Measurements from ENCODE around the gene BUB1. TPM values are rescaled to one million over a fixed set of nuclear protein-coding genes. Genes with fewer than 3 reads are reported as not detected.

The BUB1 gene
- total and polyA plus RNA-seq, 9 donors, result 0.17 to 2.3 (median 0.74) TPM

- no peaks in the 10 kb centered on the region for H3K36me3 ChIP-seq
- H3K27ac ChIP-seq, result no peak overlapping the region
- 99 to 100% (median 100%) methylated on average over 1 of the region's 1 CpG for WGBS, 3 donors
- no peak overlapping the region for H3K4me3 ChIP-seq
- H3K27me3 ChIP-seq, result no peaks in the 10 kb centered on the region
- TF ChIP-seq POLR2A (IDR thresholded peaks at IDR 0.05) (no peak), EP300 (IDR thresholded peaks at IDR 0.05) (no peak)
- TF ChIP-seq, protein P1, sequence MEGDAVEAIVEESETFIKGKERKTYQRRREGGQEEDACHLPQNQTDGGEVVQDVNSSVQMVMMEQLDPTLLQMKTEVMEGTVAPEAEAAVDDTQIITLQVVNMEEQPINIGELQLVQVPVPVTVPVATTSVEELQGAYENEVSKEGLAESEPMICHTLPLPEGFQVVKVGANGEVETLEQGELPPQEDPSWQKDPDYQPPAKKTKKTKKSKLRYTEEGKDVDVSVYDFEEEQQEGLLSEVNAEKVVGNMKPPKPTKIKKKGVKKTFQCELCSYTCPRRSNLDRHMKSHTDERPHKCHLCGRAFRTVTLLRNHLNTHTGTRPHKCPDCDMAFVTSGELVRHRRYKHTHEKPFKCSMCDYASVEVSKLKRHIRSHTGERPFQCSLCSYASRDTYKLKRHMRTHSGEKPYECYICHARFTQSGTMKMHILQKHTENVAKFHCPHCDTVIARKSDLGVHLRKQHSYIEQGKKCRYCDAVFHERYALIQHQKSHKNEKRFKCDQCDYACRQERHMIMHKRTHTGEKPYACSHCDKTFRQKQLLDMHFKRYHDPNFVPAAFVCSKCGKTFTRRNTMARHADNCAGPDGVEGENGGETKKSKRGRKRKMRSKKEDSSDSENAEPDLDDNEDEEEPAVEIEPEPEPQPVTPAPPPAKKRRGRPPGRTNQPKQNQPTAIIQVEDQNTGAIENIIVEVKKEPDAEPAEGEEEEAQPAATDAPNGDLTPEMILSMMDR (IDR thresholded peaks at IDR 0.05), result no peak
- H3K9me3 ChIP-seq, result no peaks in the 10 kb centered on the region
- DNase-seq, result no peak
- peaks cover 6% of the 10 kb centered on the region for H3K4me1 ChIP-seq (ENCODE audit: insufficient read depth)
- intact Hi-C loops (cut with DNase I), result no loop called here
These were observed 5.0 kb upstream of the BUB1 start for GRCh38 chr2:110682872-110683271.

DNA sequence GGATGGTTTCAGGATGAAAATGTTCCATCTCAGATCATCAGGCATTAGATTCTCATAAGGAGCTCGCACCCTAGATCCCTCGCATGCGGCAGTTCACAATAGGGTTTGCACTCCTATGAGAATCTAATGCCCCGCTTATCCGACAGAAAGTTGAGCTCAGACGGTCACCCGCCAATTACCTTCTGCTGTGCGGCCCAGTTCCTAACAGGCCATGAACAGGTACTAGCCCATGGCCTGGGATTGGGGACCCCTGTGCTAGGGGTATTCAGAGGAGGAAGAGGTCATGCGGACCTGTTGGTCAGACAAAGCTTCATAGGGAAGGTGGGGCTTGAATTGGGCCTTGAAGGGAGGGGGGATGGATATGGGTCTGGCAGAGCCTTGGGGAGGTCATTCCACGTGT, 4.4 kb upstream of the BUB1 start:
- Histone ChIP-seq H3K4me3 (no peak overlapping the region), H3K27me3 (no peaks in the 10 kb centered on the region), H3K36me3 (no peaks in the 10 kb centered on the region), H3K9me3 (no peaks in the 10 kb centered on the region), H3K27ac (no peak overlapping the region), H3K4me1 (ENCODE audit: insufficient read depth) (peaks cover 7% of the 10 kb centered on the region)
- WGBS, 3 donors, result 93 to 97% (median 96%) methylated on average over 10 of the region's 10 CpGs
- TF ChIP-seq POLR2A (IDR thresholded peaks at IDR 0.05) (no peak), EP300 (IDR thresholded peaks at IDR 0.05) (no peak)
- TF ChIP-seq, protein P1 (IDR thresholded peaks at IDR 0.05), result no peak
- no peak for DNase-seq
- intact Hi-C loops (cut with DNase I), result no loop called here

DNA sequence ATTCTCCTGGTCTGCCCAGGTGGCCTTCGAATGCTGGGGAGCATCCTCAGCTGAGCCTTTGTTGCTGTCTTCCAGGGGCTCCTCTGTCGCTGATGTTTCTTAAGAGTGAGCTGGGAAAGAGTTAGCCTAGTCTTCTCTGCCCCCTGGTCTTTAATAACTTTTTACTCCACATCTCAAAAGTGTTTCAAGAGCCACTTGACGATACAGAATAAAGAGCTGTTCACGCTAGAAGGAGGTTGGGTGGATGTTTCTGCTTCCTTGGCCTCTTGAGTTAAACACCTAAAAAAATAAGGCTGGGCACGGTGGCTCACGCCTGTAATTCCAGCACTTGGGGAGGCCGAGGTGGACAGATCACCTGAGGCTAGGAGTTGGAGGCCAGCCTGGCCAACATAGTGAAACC, 2.8 kb upstream of the BUB1 start:
- intact Hi-C loops (cut with DNase I), result no loop called here
- no peaks in the 10 kb centered on the region for H3K9me3 ChIP-seq
- 95 to 97% (median 97%) methylated on average over 7 of the region's 7 CpGs for WGBS, 3 donors

DNA sequence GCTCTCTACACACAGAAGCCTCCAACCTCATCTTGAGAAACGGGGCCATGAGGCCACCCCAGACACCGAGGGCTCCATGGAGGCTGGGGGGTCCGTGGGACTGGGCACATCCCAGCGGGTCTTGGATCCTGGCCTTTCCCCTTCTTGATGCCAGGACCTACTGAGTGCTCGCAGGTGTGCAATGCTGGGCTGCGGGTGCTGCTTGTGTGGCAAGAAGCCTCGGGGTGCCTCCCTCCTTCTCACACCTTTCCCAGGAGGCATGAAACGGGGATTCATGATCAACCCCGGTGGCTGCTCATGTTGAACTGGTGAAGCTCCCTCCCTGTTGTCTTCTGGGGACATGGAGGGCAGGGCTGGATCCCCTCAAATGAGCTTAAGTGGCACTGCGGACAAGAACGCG, 2.0 kb upstream of the BUB1 start:
- TF ChIP-seq EP300 (IDR thresholded peaks at IDR 0.05) (no peak), POLR2A (IDR thresholded peaks at IDR 0.05) (no peak)
- TF ChIP-seq, protein P1 (IDR thresholded peaks at IDR 0.05), result no peak
- peaks cover 7% of the 10 kb centered on the region for H3K4me1 ChIP-seq (ENCODE audit: insufficient read depth)
- 62 to 66% (median 63%) methylated on average over 11 to 12 of the region's 12 CpGs for WGBS, 3 donors
- DNase-seq, result peak in 2 of 5 donors; percentile 26 to 36
- no peaks in the 10 kb centered on the region for H3K27me3 ChIP-seq
- no peak overlapping the region for H3K4me3 ChIP-seq
- H3K27ac ChIP-seq, result peak overlapping the region in 1 of 2 donors; percentile 91
- intact Hi-C loops (cut with DNase I), result no loop called here
- no peaks in the 10 kb centered on the region for H3K36me3 ChIP-seq
- no peaks in the 10 kb centered on the region for H3K9me3 ChIP-seq

More for the DNA sequence above, 2.8 kb upstream of the BUB1 start:
- no peak overlapping the region for H3K4me3 ChIP-seq
- no peak for DNase-seq
- peaks cover 7% of the 10 kb centered on the region for H3K4me1 ChIP-seq (ENCODE audit: insufficient read depth)
- H3K36me3 ChIP-seq, result no peaks in the 10 kb centered on the region
- H3K27me3 ChIP-seq, result no peaks in the 10 kb centered on the region
- TF ChIP-seq, protein P1 (IDR thresholded peaks at IDR 0.05), result no peak
- TF ChIP-seq EP300 (IDR thresholded peaks at IDR 0.05) (no peak), POLR2A (IDR thresholded peaks at IDR 0.05) (no peak)
- no peak overlapping the region for H3K27ac ChIP-seq

All from ovary (tissue), 9 donors.